GM20000 (cell line): ENCODE results near the gene GJB6.

ENCODE experiments used
- DNase-seq: peaks from one replicate; pipeline ENCODE4 v3.0.0; 2012; ENCODE audit warnings: low spot score
- TF ChIP-seq, protein P1 (sequence below): IDR thresholded peaks from 2 replicates; pipeline ENCODE4 v1.5.1; 2012; ENCODE audit warnings: mild to moderate bottlenecking, control low read depth; ENCODE audit errors: extremely low read depth, missing control alignments

Gene GJB6

DNA sequence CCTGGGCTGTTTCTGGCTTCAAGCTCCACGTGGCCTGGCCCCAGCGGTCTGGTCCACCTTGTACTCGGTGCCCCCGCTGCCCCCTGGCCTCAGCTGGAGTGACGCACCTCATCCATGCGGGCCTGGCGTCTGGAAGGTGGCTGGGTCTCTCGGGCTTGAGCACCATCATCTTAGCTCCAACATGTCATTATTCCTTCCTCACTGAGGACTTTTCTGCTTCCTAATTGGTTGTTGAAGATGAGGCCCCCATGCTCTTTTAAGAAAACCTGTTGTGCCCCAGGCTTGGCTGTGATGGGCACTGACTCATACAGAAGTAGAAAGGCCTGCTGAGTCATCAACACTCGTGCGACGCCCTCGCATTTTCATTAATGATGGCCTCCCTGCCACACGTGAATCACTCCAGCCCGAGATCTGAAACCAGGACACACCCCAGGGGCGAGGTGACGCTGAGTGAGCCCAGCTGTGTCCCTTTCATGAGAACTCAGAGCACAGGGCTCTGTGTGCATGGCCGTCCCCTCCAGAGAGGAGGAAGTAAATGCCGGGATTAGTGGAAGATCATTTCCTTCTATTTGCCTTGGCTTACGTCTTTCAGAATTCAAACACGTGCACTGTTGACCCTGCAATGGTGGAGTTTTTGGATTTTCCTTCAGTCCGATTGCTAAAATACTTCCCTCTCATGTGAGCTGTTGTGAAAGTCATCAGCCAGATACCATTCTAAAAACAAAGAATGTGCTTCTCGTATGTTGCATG is 57.3 kb downstream of the GJB6 start:
- DNase-seq = peak; percentile 71

DNA sequence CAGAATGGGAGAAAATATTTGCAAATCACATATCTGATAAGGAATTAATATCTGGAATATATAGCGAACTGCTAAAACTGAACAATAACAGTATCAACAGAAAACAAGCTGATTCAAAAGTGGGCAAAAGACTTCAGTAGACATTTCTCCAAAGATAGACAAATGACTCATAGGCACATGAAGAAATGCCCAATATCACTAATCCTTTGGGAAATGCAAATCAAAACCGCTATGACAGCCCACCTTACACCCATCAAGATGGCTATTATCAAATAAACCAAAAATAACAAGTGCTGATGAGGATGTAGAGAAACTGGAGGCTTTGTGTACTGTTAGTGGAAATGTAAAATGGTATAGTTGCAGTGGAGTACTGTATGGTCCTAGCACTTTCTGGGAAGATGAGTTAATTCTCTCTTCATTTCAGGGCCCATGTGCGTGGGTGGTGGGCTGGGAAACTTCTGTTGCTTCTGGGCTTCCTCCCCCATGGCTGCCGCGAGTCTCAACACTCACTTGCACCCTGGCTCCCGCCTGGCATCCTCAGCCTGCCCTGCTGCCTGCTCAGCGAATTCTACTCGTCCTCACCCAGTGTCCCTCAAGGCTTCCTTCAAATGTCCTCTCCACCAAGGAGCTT is 58.9 kb downstream of the GJB6 start:
- TF ChIP-seq, protein P1, sequence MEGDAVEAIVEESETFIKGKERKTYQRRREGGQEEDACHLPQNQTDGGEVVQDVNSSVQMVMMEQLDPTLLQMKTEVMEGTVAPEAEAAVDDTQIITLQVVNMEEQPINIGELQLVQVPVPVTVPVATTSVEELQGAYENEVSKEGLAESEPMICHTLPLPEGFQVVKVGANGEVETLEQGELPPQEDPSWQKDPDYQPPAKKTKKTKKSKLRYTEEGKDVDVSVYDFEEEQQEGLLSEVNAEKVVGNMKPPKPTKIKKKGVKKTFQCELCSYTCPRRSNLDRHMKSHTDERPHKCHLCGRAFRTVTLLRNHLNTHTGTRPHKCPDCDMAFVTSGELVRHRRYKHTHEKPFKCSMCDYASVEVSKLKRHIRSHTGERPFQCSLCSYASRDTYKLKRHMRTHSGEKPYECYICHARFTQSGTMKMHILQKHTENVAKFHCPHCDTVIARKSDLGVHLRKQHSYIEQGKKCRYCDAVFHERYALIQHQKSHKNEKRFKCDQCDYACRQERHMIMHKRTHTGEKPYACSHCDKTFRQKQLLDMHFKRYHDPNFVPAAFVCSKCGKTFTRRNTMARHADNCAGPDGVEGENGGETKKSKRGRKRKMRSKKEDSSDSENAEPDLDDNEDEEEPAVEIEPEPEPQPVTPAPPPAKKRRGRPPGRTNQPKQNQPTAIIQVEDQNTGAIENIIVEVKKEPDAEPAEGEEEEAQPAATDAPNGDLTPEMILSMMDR = no peak
- no peak for DNase-seq

More for the DNA sequence above, 57.3 kb downstream of the GJB6 start:
- TF ChIP-seq, protein P1 = no peak
